Lower leg skin (tissue), 3 donors: ENCODE data around the gene KCNV2.

Experiments used
- CTCF ChIP-seq, 3 donors: fragments of 450-650 bp; IDR thresholded peaks; one replicate each; pipeline ENCODE4 v1.5.1; 2016; ENCODE audit warnings: antibody characterized with exemption in 3 of 3, mild to moderate bottlenecking in 3 of 3, moderate library complexity in 2 of 3
- POLR2A ChIP-seq, 2 donors: fragments of 450-650 bp; IDR thresholded peaks; one replicate each; pipeline ENCODE4 v1.6.1; 2016 to 2017; ENCODE audit warnings: antibody characterized with exemption in 2 of 2, mild to moderate bottlenecking in 1 of 2, moderate library complexity in 1 of 2

GRCh38 chr9:2697492-2697891 is 19.8 kb upstream of the KCNV2 start:
- no peak for TF ChIP-seq CTCF (IDR thresholded peaks at IDR 0.05)
- TF ChIP-seq POLR2A (IDR thresholded peaks at IDR 0.05), result no peak
